Progenitor cell of endocrine pancreas (in vitro differentiated cells): ENCODE results near the gene DLGAP3. TPM values are rescaled to one million over a fixed set of nuclear protein-coding genes. Genes with fewer than 3 reads are reported as not detected.

Experiments
- DNase-seq: peaks from one replicate; pipeline ENCODE4 v3.0.0; 2021; ENCODE audit warnings: low spot score; ENCODE audit not compliant: unreplicated experiment
- H3K27ac Mint-ChIP-seq: 2 replicates; pipeline ENCODE4 v1.8.0; 2021; ENCODE audit warnings: mild to moderate bottlenecking, moderate library complexity, mixed read lengths
- H3K27me3 Mint-ChIP-seq: 2 replicates; pipeline ENCODE4 v1.8.0; 2021; ENCODE audit warnings: mixed read lengths
- H3K36me3 Mint-ChIP-seq: 2 replicates; pipeline ENCODE4 v1.8.0; 2022; ENCODE audit warnings: mixed read lengths; ENCODE audit not compliant: insufficient read depth
- H3K4me1 Mint-ChIP-seq: 2 replicates; pipeline ENCODE4 v1.8.0; 2021; ENCODE audit warnings: low read depth, mixed read lengths
- H3K4me3 Mint-ChIP-seq: 2 replicates; pipeline ENCODE4 v1.8.0; 2021; ENCODE audit warnings: low read depth, mild to moderate bottlenecking, moderate library complexity, mixed read lengths
- H3K9me3 Mint-ChIP-seq: 2 replicates; pipeline ENCODE4 v1.8.0; 2021; ENCODE audit warnings: low read depth, mixed read lengths
- total RNA-seq: library from RNA; stranded (reverse); gene quantifications from 2 replicates; pipeline ENCODE4 v1.2.1, GENCODE V29; 2021
- TF ChIP-seq, protein P1 (sequence below): fragments of 200-600 bp; sonication (generic); IDR thresholded peaks from one replicate; pipeline ENCODE4 v1.5.0; 2021; ENCODE audit warnings: antibody characterized with exemption, mild to moderate bottlenecking; ENCODE audit not compliant: unreplicated experiment

DLGAP3 gene
- total RNA-seq, 1 donor from 2014 or later: 1.3 TPM

DNA sequence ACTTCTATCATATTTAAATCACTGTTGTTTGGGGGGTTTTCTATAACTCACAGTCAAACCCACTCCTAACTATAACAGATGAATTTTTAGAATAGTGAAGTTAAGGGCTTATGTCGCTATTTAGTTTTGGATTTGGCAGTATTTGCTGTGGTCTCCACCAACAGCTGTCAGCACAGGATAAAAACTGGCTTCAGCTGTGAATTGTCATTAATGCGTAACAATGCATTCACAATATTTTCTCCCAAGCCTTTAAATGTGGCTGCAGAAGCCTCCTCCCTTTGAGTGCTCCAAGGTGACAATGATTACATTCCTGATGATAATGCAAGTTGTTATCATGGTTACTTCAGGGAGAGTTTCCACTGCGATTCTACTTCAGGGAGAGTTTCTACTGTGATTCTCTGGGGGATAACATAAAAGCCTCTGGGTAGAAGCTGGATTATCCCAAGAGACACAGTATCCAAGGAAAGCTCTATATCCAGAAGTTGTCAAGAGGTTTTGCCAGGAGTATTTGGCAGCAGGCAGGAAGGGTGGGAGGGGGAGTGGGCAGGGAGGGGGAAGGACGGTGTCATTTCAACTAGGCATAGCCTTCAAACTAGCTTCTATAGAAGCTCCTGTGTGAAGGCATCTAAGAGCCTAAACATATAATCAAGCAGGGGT is 55.0 kb downstream of the DLGAP3 start:
- no peak for DNase-seq
- Mint-ChIP-seq H3K9me3 (no peaks in the 10 kb centered on the region), H3K4me1 (no peaks in the 10 kb centered on the region), H3K27me3 (peaks cover 62% of the 10 kb centered on the region), H3K36me3 (no peaks in the 10 kb centered on the region), H3K27ac (no peak overlapping the region), H3K4me3 (no peak overlapping the region)
- TF ChIP-seq, protein P1, sequence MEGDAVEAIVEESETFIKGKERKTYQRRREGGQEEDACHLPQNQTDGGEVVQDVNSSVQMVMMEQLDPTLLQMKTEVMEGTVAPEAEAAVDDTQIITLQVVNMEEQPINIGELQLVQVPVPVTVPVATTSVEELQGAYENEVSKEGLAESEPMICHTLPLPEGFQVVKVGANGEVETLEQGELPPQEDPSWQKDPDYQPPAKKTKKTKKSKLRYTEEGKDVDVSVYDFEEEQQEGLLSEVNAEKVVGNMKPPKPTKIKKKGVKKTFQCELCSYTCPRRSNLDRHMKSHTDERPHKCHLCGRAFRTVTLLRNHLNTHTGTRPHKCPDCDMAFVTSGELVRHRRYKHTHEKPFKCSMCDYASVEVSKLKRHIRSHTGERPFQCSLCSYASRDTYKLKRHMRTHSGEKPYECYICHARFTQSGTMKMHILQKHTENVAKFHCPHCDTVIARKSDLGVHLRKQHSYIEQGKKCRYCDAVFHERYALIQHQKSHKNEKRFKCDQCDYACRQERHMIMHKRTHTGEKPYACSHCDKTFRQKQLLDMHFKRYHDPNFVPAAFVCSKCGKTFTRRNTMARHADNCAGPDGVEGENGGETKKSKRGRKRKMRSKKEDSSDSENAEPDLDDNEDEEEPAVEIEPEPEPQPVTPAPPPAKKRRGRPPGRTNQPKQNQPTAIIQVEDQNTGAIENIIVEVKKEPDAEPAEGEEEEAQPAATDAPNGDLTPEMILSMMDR: no peak

DNA sequence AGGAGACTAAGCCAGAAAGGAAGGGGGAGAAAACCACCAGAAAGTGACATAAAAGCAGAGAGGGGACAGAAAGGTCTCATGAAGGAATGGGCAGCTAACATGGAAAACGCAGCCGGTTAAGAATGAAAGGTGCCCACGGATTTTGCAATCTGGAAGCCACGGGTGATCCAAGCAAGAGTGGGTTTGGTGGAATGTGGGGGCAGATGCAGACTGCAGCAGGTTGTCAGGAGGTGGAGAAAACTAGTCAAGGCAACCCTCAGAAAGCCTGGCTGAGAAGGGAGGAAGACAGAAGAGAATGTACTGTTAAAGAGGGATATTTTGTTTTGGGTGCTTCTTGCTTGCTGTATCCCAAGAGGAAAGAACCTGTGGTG is 57.3 kb downstream of the DLGAP3 start:
- Mint-ChIP-seq H3K4me1 (no peaks in the 10 kb centered on the region), H3K27me3 (peaks cover 61% of the 10 kb centered on the region)
- TF ChIP-seq, protein P1: no peak

DNA sequence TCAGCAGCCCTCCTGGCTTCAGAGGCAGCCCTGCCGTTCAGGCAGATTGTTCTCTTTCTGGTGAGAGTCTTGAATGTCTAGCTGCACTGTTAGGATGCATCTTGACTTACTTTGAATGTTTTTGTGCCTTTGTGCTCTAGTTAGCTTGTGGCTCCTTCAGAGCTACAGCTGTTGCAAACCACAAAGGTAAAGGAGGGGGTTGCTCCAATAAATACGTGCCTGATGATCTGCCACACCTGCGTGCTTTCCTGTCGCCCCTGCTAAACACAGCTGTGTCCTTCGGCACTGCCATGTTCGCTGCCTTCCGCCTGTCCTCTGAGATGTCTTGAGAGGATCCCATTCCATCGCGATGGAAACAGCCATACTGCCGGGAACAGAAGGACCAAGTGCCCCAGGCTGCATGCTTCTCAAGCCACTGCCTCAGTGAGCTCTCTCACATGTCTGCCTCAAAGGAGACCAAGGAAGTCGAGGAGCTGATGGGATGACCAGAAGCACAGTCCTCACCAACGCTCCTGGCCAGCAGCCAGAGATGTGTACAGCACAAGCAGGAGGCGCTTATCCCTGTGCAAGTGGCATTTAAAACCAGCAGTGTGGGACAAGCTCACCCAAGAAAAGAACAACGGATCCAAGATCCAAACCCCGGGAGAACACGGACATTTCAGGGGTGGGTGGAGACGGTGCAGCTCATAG is 57.9 kb downstream of the DLGAP3 start:
- no peaks in the 10 kb centered on the region for H3K36me3 Mint-ChIP-seq
- H3K27me3 Mint-ChIP-seq: peaks cover 56% of the 10 kb centered on the region
- no peak overlapping the region for H3K4me3 Mint-ChIP-seq
- TF ChIP-seq, protein P1: no peak
- H3K27ac Mint-ChIP-seq: no peak overlapping the region
- H3K9me3 Mint-ChIP-seq: no peaks in the 10 kb centered on the region
- DNase-seq: no peak
- no peaks in the 10 kb centered on the region for H3K4me1 Mint-ChIP-seq

More for the DNA sequence above, 57.3 kb downstream of the DLGAP3 start:
- Mint-ChIP-seq H3K27ac (no peak overlapping the region), H3K36me3 (no peaks in the 10 kb centered on the region), H3K9me3 (no peaks in the 10 kb centered on the region), H3K4me3 (no peak overlapping the region)
- no peak for DNase-seq

DNA sequence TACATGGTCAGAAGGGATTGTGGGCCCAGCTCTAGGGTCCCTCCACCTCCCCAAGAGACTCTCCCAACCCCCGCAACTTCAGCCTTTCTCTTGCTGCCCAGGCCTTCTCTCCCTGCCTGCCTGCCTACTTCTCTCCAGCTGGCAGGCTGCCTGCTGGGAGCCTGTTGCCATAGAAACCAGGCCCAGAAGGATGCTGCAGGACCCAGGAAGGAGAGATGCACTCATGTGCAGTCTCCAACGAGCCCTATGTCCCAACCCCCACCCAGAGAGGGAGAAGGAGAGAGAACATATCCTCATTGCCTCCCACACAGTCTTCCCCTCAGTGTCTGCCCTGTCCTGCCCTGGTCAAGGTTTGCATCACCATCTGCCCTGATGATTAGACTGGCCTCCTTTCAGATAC is 59.1 kb downstream of the DLGAP3 start:
- H3K36me3 Mint-ChIP-seq: no peaks in the 10 kb centered on the region
- no peak overlapping the region for H3K4me3 Mint-ChIP-seq
- no peaks in the 10 kb centered on the region for H3K9me3 Mint-ChIP-seq
- no peaks in the 10 kb centered on the region for H3K4me1 Mint-ChIP-seq
- H3K27me3 Mint-ChIP-seq: peaks cover 46% of the 10 kb centered on the region
- H3K27ac Mint-ChIP-seq: no peak overlapping the region
- no peak for DNase-seq
- TF ChIP-seq, protein P1: no peak

DNA sequence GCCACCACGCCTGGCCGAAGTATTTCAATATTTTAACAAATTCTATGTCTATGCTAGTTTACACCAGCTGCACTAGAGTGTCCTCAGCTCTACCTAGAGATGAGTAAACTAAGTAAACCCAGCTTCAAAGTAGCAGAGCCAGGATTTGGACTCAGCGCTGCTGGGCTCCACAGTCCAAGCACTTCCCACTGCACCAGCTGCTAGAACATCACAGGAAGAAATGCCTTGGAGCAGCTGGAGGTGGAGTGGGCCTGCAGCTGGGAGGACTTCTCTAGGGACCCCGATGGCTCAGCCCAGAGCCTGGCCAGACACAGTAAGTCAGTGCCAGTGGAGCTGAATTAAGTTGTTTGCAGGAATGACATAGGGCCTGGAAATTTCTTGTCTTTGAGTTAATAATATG is 59.7 kb downstream of the DLGAP3 start:
- TF ChIP-seq, protein P1: no peak

More for the DNA sequence above, 59.7 kb downstream of the DLGAP3 start:
- no peak for DNase-seq
- Mint-ChIP-seq H3K4me1 (no peaks in the 10 kb centered on the region), H3K9me3 (no peaks in the 10 kb centered on the region), H3K27me3 (peaks cover 46% of the 10 kb centered on the region), H3K27ac (no peak overlapping the region), H3K36me3 (no peaks in the 10 kb centered on the region), H3K4me3 (no peak overlapping the region)
